GM18526 (cell line): Measurements from ENCODE around the gene PDE1C.

Experiments
- POLR2A ChIP-seq: IDR thresholded peaks from 3 replicates; pipeline ENCODE4 v1.6.1; 2011; ENCODE audit not compliant: insufficient read length; ENCODE audit errors: extremely low read depth

Gene PDE1C

GRCh38 chr7:31729195-31729804 is 340.9 kb downstream of the PDE1C start:
- TF ChIP-seq POLR2A, result no peak

GRCh38 chr7:31724696-31725095 is 345.5 kb downstream of the PDE1C start:
- no peak for TF ChIP-seq POLR2A

- TF ChIP-seq POLR2A, result no peak
Observed at GRCh38 chr7:31720366-31720765, 349.8 kb downstream of the PDE1C start.

- no peak for TF ChIP-seq POLR2A
Observed at GRCh38 chr7:31716355-31716754, 353.9 kb downstream of the PDE1C start.

GRCh38 chr7:31710171-31710570 is 360.0 kb downstream of the PDE1C start:
- no peak for TF ChIP-seq POLR2A

GRCh38 chr7:31707089-31707488 is 363.1 kb downstream of the PDE1C start:
- no peak for TF ChIP-seq POLR2A

- no peak for TF ChIP-seq POLR2A
Observed at GRCh38 chr7:31705377-31705776, 364.8 kb downstream of the PDE1C start.

- TF ChIP-seq POLR2A, result no peak
Observed at GRCh38 chr7:31702354-31702753, 367.9 kb downstream of the PDE1C start.
